Measurements from ENCODE around the gene GPR83. TPM values are rescaled to one million over a fixed set of nuclear protein-coding genes. Genes with fewer than 3 reads are reported as not detected.

Gene GPR83
- total RNA-seq, 4 donors from 2014 or later, result 0.23 to 0.30 (median 0.24) TPM; not detected in 1

DNA sequence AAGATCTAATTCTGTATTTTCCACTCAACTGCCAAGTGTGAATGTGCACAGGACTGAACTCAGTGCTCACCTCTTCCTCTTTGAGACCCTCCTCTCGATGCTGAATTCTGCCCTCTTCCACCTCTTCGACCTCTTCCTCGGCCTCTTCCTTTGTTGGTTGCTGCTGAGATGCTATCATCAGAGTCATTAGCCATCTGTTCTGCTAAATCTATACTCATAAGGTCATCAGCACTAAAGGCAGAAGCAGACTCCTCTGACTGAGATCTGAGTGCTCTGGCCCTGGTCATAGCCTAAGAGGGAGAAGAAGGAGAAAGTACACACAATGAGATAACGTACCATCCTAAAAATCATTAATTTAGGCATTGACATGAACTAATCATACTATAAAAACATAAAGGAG lies 45.9 kb upstream of the GPR83 start:
- no peak overlapping the region for H3K4me3 ChIP-seq
- peaks cover 50% of the 10 kb centered on the region for H3K36me3 ChIP-seq
- H3K27me3 ChIP-seq, result no peaks in the 10 kb centered on the region
- H3K9me3 ChIP-seq, result no peaks in the 10 kb centered on the region
- H3K27ac ChIP-seq, result no peak overlapping the region
- no peak for DNase-seq (ENCODE audit: low spot score in 2 of 2)
- 89% methylated on average over 4 of the region's 4 CpGs for WGBS
- no peak for TF ChIP-seq POLR2AphosphoS5 (IDR thresholded peaks at IDR 0.05)
- no peak for TF ChIP-seq POLR2A (IDR thresholded peaks at IDR 0.05)
- TF ChIP-seq CTCF (IDR thresholded peaks at IDR 0.05), result no peak
- TF ChIP-seq EP300 (IDR thresholded peaks at IDR 0.05), result no peak
- no peaks in the 10 kb centered on the region for H3K4me1 ChIP-seq

GRCh38 chr11:94445641-94446040 lies 44.4 kb upstream of the GPR83 start:
- Histone ChIP-seq H3K4me1 (no peaks in the 10 kb centered on the region), H3K27ac (no peak overlapping the region), H3K36me3 (peaks cover 50% of the 10 kb centered on the region), H3K4me3 (no peak overlapping the region), H3K27me3 (no peaks in the 10 kb centered on the region), H3K9me3 (no peaks in the 10 kb centered on the region)
- 100% methylated on average over 1 of the region's 1 CpG for WGBS
- TF ChIP-seq POLR2AphosphoS5 (IDR thresholded peaks at IDR 0.05), result no peak
- TF ChIP-seq POLR2A (IDR thresholded peaks at IDR 0.05), result no peak
- TF ChIP-seq CTCF (IDR thresholded peaks at IDR 0.05), result no peak
- no peak for TF ChIP-seq EP300 (IDR thresholded peaks at IDR 0.05)
- no peak for DNase-seq (ENCODE audit: low spot score in 2 of 2)

DNA sequence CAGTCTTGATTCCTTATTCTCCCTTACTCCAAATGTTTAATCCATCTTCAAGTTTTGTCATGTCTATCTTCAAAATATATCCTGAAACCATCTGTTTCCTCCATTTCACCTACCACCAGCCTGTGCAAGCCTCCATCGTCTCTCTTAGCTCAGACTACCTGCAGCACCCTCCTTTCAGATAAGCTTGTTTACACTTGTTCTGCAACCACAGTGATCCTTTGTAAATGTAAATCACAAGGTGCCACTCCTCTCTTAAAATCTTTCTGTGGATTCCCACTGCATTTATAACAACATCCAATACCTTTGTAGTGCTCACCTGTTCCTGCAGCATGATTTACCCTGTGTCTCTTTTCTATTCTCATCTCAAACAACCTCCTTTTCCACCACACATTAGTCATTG lies 31.8 kb upstream of the GPR83 start:
- Histone ChIP-seq H3K4me3 (no peak overlapping the region), H3K36me3 (peaks cover 71% of the 10 kb centered on the region), H3K9me3 (no peaks in the 10 kb centered on the region), H3K27me3 (no peaks in the 10 kb centered on the region), H3K4me1 (no peaks in the 10 kb centered on the region), H3K27ac (no peak overlapping the region)
- no peak for TF ChIP-seq CTCF (IDR thresholded peaks at IDR 0.05)
- TF ChIP-seq POLR2AphosphoS5 (IDR thresholded peaks at IDR 0.05), result no peak
- TF ChIP-seq EP300 (IDR thresholded peaks at IDR 0.05), result no peak
- no peak for TF ChIP-seq POLR2A (IDR thresholded peaks at IDR 0.05)
- 29% methylated on average over 1 of the region's 1 CpG for WGBS
- no peak for DNase-seq (ENCODE audit: low spot score in 2 of 2)

GRCh38 chr11:94424662-94425061 lies 23.4 kb upstream of the GPR83 start:
- no peak for TF ChIP-seq POLR2AphosphoS5 (IDR thresholded peaks at IDR 0.05)
- no peak for TF ChIP-seq CTCF (IDR thresholded peaks at IDR 0.05)
- TF ChIP-seq EP300 (IDR thresholded peaks at IDR 0.05), result no peak
- no peak for TF ChIP-seq POLR2A (IDR thresholded peaks at IDR 0.05)
- H3K27ac ChIP-seq, result no peak overlapping the region
- DNase-seq (ENCODE audit: low spot score in 2 of 2), result no peak
- WGBS, result 59% methylated on average over 2 of the region's 2 CpGs
- no peaks in the 10 kb centered on the region for H3K27me3 ChIP-seq
- no peak overlapping the region for H3K4me3 ChIP-seq
- H3K9me3 ChIP-seq, result no peaks in the 10 kb centered on the region
- H3K4me1 ChIP-seq, result no peaks in the 10 kb centered on the region
- peaks cover 63% of the 10 kb centered on the region for H3K36me3 ChIP-seq

- TF ChIP-seq CTCF (IDR thresholded peaks at IDR 0.05) (no peak), POLR2A (IDR thresholded peaks at IDR 0.05) (no peak)
- WGBS, result 63% methylated on average over 2 of the region's 2 CpGs
- no peak for DNase-seq (ENCODE audit: low spot score in 2 of 2)
- peaks cover 57% of the 10 kb centered on the region for H3K36me3 ChIP-seq
- no peaks in the 10 kb centered on the region for H3K9me3 ChIP-seq
- H3K27me3 ChIP-seq, result no peaks in the 10 kb centered on the region
- no peak overlapping the region for H3K27ac ChIP-seq
- no peaks in the 10 kb centered on the region for H3K4me1 ChIP-seq
- H3K4me3 ChIP-seq, result no peak overlapping the region
Observed at GRCh38 chr11:94424011-94424410, 22.8 kb upstream of the GPR83 start.
